Body of pancreas (tissue), 4 donors: ENCODE results near the gene CCDC66. TPM values are rescaled to one million over a fixed set of nuclear protein-coding genes. Genes with fewer than 3 reads are reported as not detected.

Experiments
- ATAC-seq: fragments of 150-250 bp; one replicate; pipeline ENCODE4 v1.9.1; 2016
- DNase-seq, 4 donors: peaks; one replicate each; pipeline ENCODE4 v3.0.0-alpha.2; 2019
- H3K27ac ChIP-seq, 4 donors: fragments of 200-600 bp; sonication (generic); 1 replicate in 3 of 4; 2 replicates in 1 of 4; pipeline versions ENCODE4 v1.5.1 to v1.6.1; 2016 to 2019; ENCODE audit warnings: mild to moderate bottlenecking in 1 of 4, mixed read lengths in 1 of 4, moderate library complexity in 1 of 4
- H3K27me3 ChIP-seq, 2 donors: fragments of 200-600 bp; sonication (generic); one replicate each; pipeline ENCODE4 v1.6.0; 2016; ENCODE audit warnings: mild to moderate bottlenecking in 1 of 2
- H3K36me3 ChIP-seq, 2 donors: fragments of 200-600 bp; sonication (generic); replicated peaks in 1 of 2; 2 replicates each; pipeline ENCODE4 v1.5.1; 2016; ENCODE audit warnings: low read depth in 2 of 2; ENCODE audit not compliant: insufficient read depth in 1 of 2
- H3K4me1 ChIP-seq: fragments of 200-600 bp; sonication (generic); one replicate; pipeline ENCODE4 v1.6.0; 2016
- H3K4me3 ChIP-seq, 2 donors: fragments of 200-600 bp; sonication (generic); 1 replicate in 1 of 2; 2 replicates in 1 of 2; pipeline ENCODE4 v1.5.1; 2016 to 2019
- H3K9me3 ChIP-seq, 3 donors: fragments of 200-600 bp; sonication (generic); 1 replicate in 2 of 3; 2 replicates in 1 of 3; pipeline ENCODE4 v1.5.1; 2016
- POLR2A ChIP-seq, 3 donors: fragments of 450-650 bp; IDR thresholded peaks; one replicate each; pipeline ENCODE4 v1.6.1; 2016; ENCODE audit warnings: antibody characterized with exemption in 3 of 3, mild to moderate bottlenecking in 2 of 3
- WGBS, 2 donors: methylation state at CpG; one replicate each; pipeline ENCODE4 v1.1.5; 2017; 5-methylcytosine and 5-hydroxymethylcytosine counted together
- intact Hi-C: fragments of 100-400 bp; cut with DNase I; formaldehyde crosslinking; loops from one replicate; pipeline ENCODE4 v1.15.1; 2023
- total RNA-seq, 2 donors: library from RNA; depleted of rRNA; stranded (reverse); fragments of >200 nt; gene quantifications; one replicate each; pipeline ENCODE4 v1.1.0, GENCODE V29; 2016
- TF ChIP-seq, protein P1 (sequence below), 7 experiments: fragments of 450-650 bp in 4 of 7; fragments of 200-600 bp in 3 of 7; sonication (generic) in 3 of 7; IDR thresholded peaks; one replicate each; pipeline ENCODE4 v1.5.1; 2016 to 2019; ENCODE audit warnings: antibody characterized with exemption in 7 of 7

Gene CCDC66
- total RNA-seq, 2 donors from 2014 or later = 28.0 to 43.8 TPM

DNA sequence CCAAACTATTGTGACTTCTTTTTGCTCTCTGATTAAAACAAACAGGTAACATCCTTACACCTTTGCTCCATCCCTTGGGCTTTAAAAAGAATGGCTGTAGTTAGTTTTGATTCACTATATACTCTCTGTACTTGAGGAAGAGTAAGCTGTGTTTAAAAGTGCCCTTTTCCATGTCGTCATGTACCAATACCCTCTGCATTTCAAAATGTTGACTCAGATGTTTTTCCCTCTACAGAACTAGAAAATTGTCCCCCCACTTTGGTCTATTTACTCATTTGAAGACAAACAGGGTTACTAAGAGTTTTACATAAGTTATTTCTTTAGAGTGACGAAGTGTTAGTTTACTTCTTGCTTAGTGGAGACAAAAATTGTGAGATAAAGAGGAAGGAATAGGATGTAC lies 63.4 kb downstream of the CCDC66 start:
- DNase-seq = no peak
- 83 to 88% methylated on average over 2 of the region's 2 CpGs for WGBS, 2 donors
- no peak for ATAC-seq
- Histone ChIP-seq H3K36me3 (peaks cover 0 to 10% of the 10 kb centered on the region in 2 donors), H3K9me3 (no peaks in the 10 kb centered on the region), H3K4me1 (peaks cover 23% of the 10 kb centered on the region), H3K27ac (peak overlapping the region in 1 of 4 donors; percentile 63), H3K27me3 (no peaks in the 10 kb centered on the region), H3K4me3 (no peak overlapping the region)
- TF ChIP-seq, protein P1, sequence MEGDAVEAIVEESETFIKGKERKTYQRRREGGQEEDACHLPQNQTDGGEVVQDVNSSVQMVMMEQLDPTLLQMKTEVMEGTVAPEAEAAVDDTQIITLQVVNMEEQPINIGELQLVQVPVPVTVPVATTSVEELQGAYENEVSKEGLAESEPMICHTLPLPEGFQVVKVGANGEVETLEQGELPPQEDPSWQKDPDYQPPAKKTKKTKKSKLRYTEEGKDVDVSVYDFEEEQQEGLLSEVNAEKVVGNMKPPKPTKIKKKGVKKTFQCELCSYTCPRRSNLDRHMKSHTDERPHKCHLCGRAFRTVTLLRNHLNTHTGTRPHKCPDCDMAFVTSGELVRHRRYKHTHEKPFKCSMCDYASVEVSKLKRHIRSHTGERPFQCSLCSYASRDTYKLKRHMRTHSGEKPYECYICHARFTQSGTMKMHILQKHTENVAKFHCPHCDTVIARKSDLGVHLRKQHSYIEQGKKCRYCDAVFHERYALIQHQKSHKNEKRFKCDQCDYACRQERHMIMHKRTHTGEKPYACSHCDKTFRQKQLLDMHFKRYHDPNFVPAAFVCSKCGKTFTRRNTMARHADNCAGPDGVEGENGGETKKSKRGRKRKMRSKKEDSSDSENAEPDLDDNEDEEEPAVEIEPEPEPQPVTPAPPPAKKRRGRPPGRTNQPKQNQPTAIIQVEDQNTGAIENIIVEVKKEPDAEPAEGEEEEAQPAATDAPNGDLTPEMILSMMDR (IDR thresholded peaks at IDR 0.05) = no peak
- no peak for TF ChIP-seq POLR2A (IDR thresholded peaks at IDR 0.05)
- intact Hi-C loops = no loop called here

DNA sequence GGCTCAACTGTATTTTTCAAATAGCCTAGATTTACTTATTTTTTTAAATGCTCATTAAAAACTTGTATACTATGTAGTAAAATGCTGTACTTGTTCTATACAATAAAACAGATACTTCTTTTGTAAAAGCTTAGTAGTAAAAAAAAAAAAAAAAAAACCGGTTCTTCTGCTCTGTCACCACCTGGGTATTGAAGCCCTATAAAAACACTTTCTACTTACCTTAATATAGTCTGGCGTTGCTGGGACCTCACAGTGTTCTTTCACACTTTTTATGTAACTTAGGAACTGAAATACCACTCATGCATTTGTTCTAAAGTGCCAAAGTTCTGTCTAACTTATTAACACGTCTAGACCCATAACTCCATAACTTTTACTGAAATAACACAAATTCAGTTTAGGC lies 64.7 kb downstream of the CCDC66 start:
- WGBS, 2 donors = 14 to 20% methylated on average over 3 of the region's 3 CpGs
- TF ChIP-seq, protein P1 (IDR thresholded peaks at IDR 0.05) = no peak
- Histone ChIP-seq H3K4me1 (peaks cover 23% of the 10 kb centered on the region), H3K36me3 (peaks cover 0 to 12% of the 10 kb centered on the region in 2 donors), H3K27me3 (no peaks in the 10 kb centered on the region), H3K9me3 (no peaks in the 10 kb centered on the region), H3K4me3 (no peak overlapping the region), H3K27ac (peak overlapping the region; percentile 47 to 71 (median 63))
- intact Hi-C loops = no loop called here
- DNase-seq = peak in 3 of 4 donors; percentile 46 to 55 (median 55)
- peak; percentile 92 for ATAC-seq

DNA sequence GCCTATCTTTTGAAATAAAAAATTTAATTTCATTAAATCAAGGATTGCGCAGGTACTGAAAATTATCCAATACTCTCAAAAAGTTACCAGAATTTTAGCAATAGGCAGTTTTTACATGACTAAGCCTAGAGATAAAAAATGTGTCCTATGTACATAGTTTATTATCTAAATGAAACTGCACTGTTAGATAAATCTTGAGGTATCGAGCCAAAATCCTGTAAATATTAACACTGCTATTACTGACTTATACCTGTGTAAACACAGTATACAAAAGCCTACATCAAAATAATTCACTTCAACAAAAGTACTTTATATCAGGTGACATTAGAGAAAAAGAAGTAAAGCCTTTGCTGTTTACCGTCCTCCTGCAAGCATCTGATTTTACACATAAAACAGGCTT lies 65.4 kb downstream of the CCDC66 start:
- DNase-seq (no peak), ATAC-seq (peak; percentile 31)
- Histone ChIP-seq H3K36me3 (peaks cover 0 to 13% of the 10 kb centered on the region in 2 donors), H3K4me1 (peaks cover 23% of the 10 kb centered on the region), H3K27me3 (no peaks in the 10 kb centered on the region), H3K4me3 (no peak overlapping the region), H3K9me3 (no peaks in the 10 kb centered on the region), H3K27ac (peak overlapping the region in 3 of 4 donors; percentile 63 to 71 (median 63))
- TF ChIP-seq POLR2A (IDR thresholded peaks at IDR 0.05) = no peak
- TF ChIP-seq, protein P1 (IDR thresholded peaks at IDR 0.05) = no peak
- WGBS, 2 donors = 36 to 42% methylated on average over 3 of the region's 3 CpGs
- intact Hi-C loops = no loop called here

DNA sequence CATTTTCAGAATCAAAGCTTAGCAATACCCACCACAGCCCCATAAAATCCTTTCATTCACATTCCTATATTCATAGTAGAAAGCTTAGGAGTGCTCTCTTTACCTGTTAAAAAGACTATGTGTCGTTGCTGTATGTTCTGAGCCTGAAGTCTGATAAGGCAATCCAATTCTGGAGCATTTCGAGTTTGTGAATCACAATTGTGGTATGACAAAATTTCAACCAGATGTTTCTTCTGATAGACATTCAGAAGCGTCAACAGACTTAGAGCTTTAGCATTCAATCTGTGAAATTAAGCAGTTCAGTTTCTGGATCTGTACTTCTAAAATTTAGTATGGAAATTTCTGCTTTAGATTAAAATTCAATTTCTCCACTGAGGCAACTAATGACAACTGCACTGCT lies 67.8 kb downstream of the CCDC66 start:
- H3K36me3 ChIP-seq = peaks cover 0 to 11% of the 10 kb centered on the region in 2 donors
- no peak for ATAC-seq

DNA sequence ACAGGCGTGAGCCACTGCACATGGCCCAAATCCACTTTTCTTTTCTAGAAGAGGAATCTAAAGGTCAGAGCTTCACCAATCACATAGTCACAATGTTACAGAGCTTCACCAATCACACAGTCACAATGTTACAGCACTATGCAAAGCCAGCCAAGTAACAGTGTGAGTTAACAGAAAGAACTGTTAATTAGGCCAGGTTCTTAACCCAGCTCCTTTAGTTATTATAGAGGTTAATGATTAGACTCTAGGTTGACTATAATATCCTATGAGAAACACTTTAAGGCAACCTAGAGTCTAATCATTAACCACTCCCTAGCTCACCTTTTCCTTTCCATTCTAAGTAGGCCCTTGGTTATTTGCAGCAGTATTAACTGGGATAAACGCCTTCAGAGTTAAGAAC lies 72.1 kb downstream of the CCDC66 start:
- Histone ChIP-seq H3K27ac (peak overlapping the region in 3 of 4 donors; percentile 2 to 67 (median 59)), H3K36me3 (peaks cover 0 to 13% of the 10 kb centered on the region in 2 donors), H3K9me3 (no peaks in the 10 kb centered on the region), H3K4me3 (no peak overlapping the region), H3K4me1 (peaks cover 24% of the 10 kb centered on the region), H3K27me3 (no peaks in the 10 kb centered on the region)
- intact Hi-C loops = no loop called here
- 33 to 35% methylated on average over 2 of the region's 2 CpGs for WGBS, 2 donors
- peak in 1 of 4 donors; percentile 12 for DNase-seq
- no peak for TF ChIP-seq POLR2A (IDR thresholded peaks at IDR 0.05)
- TF ChIP-seq, protein P1 (IDR thresholded peaks at IDR 0.05) = no peak
- peak; percentile 89 for ATAC-seq

More for the DNA sequence above, 67.8 kb downstream of the CCDC66 start:
- TF ChIP-seq, protein P1 (IDR thresholded peaks at IDR 0.05) = no peak
- no peak for TF ChIP-seq POLR2A (IDR thresholded peaks at IDR 0.05)
- no peaks in the 10 kb centered on the region for H3K27me3 ChIP-seq
- no peak for DNase-seq
- intact Hi-C loops = no loop called here
- no peak overlapping the region for H3K27ac ChIP-seq
- no peak overlapping the region for H3K4me3 ChIP-seq
- peaks cover 39% of the 10 kb centered on the region for H3K4me1 ChIP-seq
- 64 to 70% methylated on average over 3 of the region's 3 CpGs for WGBS, 2 donors
- no peaks in the 10 kb centered on the region for H3K9me3 ChIP-seq
